Hepatocyte (in vitro differentiated cells): ENCODE results near the gene NUB1. TPM values are rescaled to one million over a fixed set of nuclear protein-coding genes. Genes with fewer than 3 reads are reported as not detected.

Source experiments
- DNase-seq: peaks from one replicate; pipeline ENCODE4 v3.0.0-alpha.2; 2016; ENCODE audit warnings: low spot score
- H2AFZ ChIP-seq: fragments of 200-600 bp; sonication (generic); 2 replicates; pipeline ENCODE4 v1.6.0; 2016; ENCODE audit warnings: antibody characterized with exemption, mild to moderate bottlenecking
- H3K27ac ChIP-seq: fragments of 200-600 bp; sonication (generic); 2 replicates; pipeline ENCODE4 v1.5.1; 2016; ENCODE audit warnings: mild to moderate bottlenecking
- H3K27me3 ChIP-seq: fragments of 200-600 bp; sonication (generic); 2 replicates; pipeline ENCODE4 v1.6.1; 2016
- H3K36me3 ChIP-seq: fragments of 200-600 bp; sonication (generic); replicated peaks from 2 replicates; pipeline ENCODE4 v1.5.1; 2016; ENCODE audit warnings: low read depth; ENCODE audit not compliant: insufficient read depth
- H3K4me1 ChIP-seq: fragments of 200-600 bp; sonication (generic); 2 replicates; pipeline ENCODE4 v1.5.1; 2016; ENCODE audit warnings: mild to moderate bottlenecking, moderate library complexity; ENCODE audit not compliant: insufficient read depth
- H3K4me2 ChIP-seq: fragments of 200-600 bp; sonication (generic); 2 replicates; pipeline ENCODE4 v1.6.0; 2016
- H3K4me3 ChIP-seq: fragments of 200-600 bp; sonication (generic); 2 replicates; pipeline ENCODE4 v1.5.1; 2016; ENCODE audit warnings: mild to moderate bottlenecking
- H3K79me2 ChIP-seq: fragments of 200-600 bp; sonication (generic); 2 replicates; pipeline ENCODE4 v1.6.0; 2017; ENCODE audit warnings: mild to moderate bottlenecking
- H3K9me2 ChIP-seq: fragments of 200-600 bp; sonication (generic); replicated peaks from 2 replicates; pipeline ENCODE4 v1.6.0; 2017; ENCODE audit warnings: mild to moderate bottlenecking; ENCODE audit not compliant: insufficient read depth
- H3K9me3 ChIP-seq: fragments of 200-600 bp; sonication (generic); 2 replicates; pipeline ENCODE4 v1.5.1; 2016; ENCODE audit warnings: low read depth, mild to moderate bottlenecking
- H4K20me1 ChIP-seq: fragments of 200-600 bp; sonication (generic); 2 replicates; pipeline ENCODE4 v1.6.0; 2016; ENCODE audit warnings: mild to moderate bottlenecking; ENCODE audit not compliant: insufficient read depth, poor library complexity, severe bottlenecking
- CTCF ChIP-seq: fragments of 200-600 bp; sonication (generic); IDR thresholded peaks from 2 replicates; pipeline ENCODE4 v1.5.1; 2016; ENCODE audit warnings: antibody characterized with exemption, mild to moderate bottlenecking; ENCODE audit not compliant: poor library complexity
- EZH2 ChIP-seq: fragments of 200-600 bp; sonication (generic); IDR thresholded peaks from 2 replicates; pipeline ENCODE4 v1.6.1; 2016; ENCODE audit warnings: antibody characterized with exemption, mild to moderate bottlenecking, borderline replicate concordance
- EZH2phosphoT487 ChIP-seq: fragments of 200-600 bp; sonication (generic); IDR thresholded peaks from one replicate; pipeline ENCODE4 v1.6.1; 2018; ENCODE audit warnings: antibody characterized with exemption, mild to moderate bottlenecking, low read depth, moderate library complexity; ENCODE audit not compliant: unreplicated experiment, severe bottlenecking
- WGBS: methylation state at CpG from one replicate; pipeline ENCODE4 v1.1.6; 2016; ENCODE audit warnings: low lambda C conversion rate; ENCODE audit errors: missing lambda C conversion rate; 5-methylcytosine and 5-hydroxymethylcytosine counted together
- polyA plus RNA-seq: library from polyadenylated mRNA; unstranded; fragments of >200 nt; fragmentation: Nextera tagmentation; extraction: Ambion mirVana; gene quantifications from 2 replicates; pipeline ENCODE4 v1.2.1, GENCODE V29; 2016
- total RNA-seq: library from RNA; depleted of rRNA; stranded (reverse); fragments of >200 nt; gene quantifications from 2 replicates; pipeline ENCODE4 v1.2.3, GENCODE V29; 2014

The NUB1 gene
- total and polyA plus RNA-seq, 2 experiments from 2014 or later: 28.4 to 38.6 TPM

GRCh38 chr7:151395036-151395367 is 53.4 kb downstream of the NUB1 start:
- no peak overlapping the region for H3K4me3 ChIP-seq
- H3K4me2 ChIP-seq: no peak overlapping the region
- WGBS: 80% methylated on average over 13 of the region's 13 CpGs
- H2AFZ ChIP-seq: no peak overlapping the region
- no peaks in the 10 kb centered on the region for H3K27me3 ChIP-seq
- H3K27ac ChIP-seq: no peak overlapping the region
- TF ChIP-seq EZH2: no peak
- no peak for TF ChIP-seq CTCF
- no peak for TF ChIP-seq EZH2phosphoT487
- H3K4me1 ChIP-seq: no peaks in the 10 kb centered on the region
- H4K20me1 ChIP-seq: no peaks in the 10 kb centered on the region
- H3K36me3 ChIP-seq: no peaks in the 10 kb centered on the region
- no peaks in the 10 kb centered on the region for H3K79me2 ChIP-seq
- H3K9me2 ChIP-seq: no peaks in the 10 kb centered on the region
- no peak for DNase-seq
- H3K9me3 ChIP-seq: no peaks in the 10 kb centered on the region

GRCh38 chr7:151396328-151396970 is 54.8 kb downstream of the NUB1 start:
- no peak overlapping the region for H2AFZ ChIP-seq
- WGBS: 88% methylated on average over 5 of the region's 10 CpGs
- DNase-seq: no peak

GRCh38 chr7:151397026-151397425 is 55.4 kb downstream of the NUB1 start:
- Histone ChIP-seq H3K27ac (no peak overlapping the region), H3K4me2 (no peak overlapping the region), H3K4me1 (no peaks in the 10 kb centered on the region), H3K27me3 (no peaks in the 10 kb centered on the region), H3K9me2 (no peaks in the 10 kb centered on the region), H3K4me3 (no peak overlapping the region), H2AFZ (no peak overlapping the region), H4K20me1 (no peaks in the 10 kb centered on the region), H3K79me2 (no peaks in the 10 kb centered on the region), H3K9me3 (no peaks in the 10 kb centered on the region), H3K36me3 (no peaks in the 10 kb centered on the region)
- no peak for DNase-seq
- TF ChIP-seq EZH2 (no peak), EZH2phosphoT487 (no peak), CTCF (no peak)
- 96% methylated on average over 12 of the region's 13 CpGs for WGBS

More at GRCh38 chr7:151396328-151396970, 54.8 kb downstream of the NUB1 start:
- Histone ChIP-seq H3K4me3 (no peak overlapping the region), H3K27me3 (no peaks in the 10 kb centered on the region), H3K79me2 (no peaks in the 10 kb centered on the region), H3K4me1 (no peaks in the 10 kb centered on the region), H3K36me3 (no peaks in the 10 kb centered on the region), H3K9me2 (no peaks in the 10 kb centered on the region), H3K4me2 (no peak overlapping the region), H3K9me3 (no peaks in the 10 kb centered on the region), H3K27ac (no peak overlapping the region), H4K20me1 (no peaks in the 10 kb centered on the region)
- TF ChIP-seq EZH2phosphoT487: no peak
- no peak for TF ChIP-seq EZH2
- TF ChIP-seq CTCF: no peak
